HG03060 (cell line): Measurements from ENCODE around the gene RNF220.

Experiments
- ATAC-seq: cut with Tn5 transposase; IDR thresholded peaks from one replicate; pipeline ENCODE4 v1.9.1; 2021; ENCODE audit warnings: low read depth, moderate number of reproducible peaks; ENCODE audit not compliant: unreplicated experiment

Gene RNF220

DNA sequence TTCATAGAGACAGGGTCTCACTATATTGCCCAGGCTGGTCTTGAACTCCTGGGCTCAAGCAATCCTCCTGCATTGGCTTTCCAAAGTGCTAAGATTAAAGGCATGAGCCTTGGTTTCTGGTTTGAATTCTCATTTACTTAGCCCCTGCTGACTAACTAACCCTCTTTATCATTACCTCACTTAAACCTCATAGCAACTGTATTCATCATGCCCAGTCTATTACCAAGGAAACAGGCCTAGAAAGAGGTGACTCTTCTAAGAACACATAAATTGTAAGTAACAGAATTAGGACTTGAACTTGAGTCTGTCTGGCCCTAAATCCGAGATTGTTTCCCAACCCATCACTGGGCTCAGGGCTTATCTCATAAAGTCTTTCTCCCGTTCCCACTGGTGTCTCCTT, 225.1 kb downstream of the RNF220 start:
- no peak for ATAC-seq

DNA sequence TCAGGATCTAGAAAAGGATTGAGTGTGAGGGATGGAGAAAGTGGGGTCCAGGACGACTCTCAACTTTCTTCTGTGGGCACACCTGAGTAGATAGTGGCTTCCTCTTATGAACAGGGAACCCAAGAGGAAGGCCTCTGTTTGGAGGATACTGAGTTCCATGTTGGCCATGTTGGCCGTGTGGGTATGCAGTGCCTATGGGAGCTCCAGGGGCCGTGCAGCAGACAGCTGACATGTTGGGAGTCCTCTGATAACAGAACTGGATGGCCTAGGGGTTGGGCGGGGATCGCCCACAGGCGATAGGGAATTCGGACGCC, 226.2 kb downstream of the RNF220 start:
- no peak for ATAC-seq

DNA sequence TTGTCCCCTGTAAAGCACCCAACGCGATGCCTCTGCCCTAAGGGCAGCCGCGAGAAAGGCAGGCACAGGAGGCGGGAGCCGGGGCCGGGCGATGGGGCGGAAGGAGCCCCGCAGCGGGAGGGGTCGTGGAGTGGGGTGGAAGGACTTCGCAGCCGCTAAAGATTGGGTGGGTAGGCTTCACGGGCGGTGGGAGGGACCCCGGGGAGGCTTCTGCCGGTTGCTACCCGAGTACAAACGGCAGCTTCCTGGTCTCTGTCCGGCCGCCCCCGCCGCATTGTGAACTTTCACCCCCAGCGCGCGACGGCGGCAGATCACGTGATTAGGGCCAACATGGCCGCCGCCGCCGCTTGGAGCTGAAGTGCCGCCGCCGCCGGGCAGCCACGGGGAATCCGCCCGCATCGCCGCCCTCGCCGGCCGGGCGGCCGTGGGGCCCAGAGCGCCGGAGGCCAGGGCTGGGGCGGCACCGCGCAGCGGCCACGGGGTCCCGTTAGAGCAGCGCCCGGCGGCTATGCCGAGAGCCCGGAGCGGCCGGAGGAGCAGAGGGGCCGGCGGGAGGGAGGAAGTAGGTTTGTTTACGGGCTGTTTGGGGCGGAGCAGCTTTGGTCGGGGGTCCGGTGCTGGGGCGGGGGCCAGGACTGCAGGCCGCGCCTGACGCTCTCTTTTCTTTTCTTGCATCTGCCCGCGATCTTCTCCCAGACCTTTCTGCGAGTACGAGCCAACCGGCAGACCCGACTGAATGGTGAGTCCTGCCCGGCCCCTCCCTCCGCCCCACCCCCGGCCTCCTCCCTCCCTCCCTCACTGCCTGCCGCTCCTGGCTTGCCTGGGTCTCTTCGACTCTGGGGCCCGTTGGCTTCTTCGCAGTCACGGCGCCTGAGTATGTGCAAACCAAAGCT, 226.8 kb downstream of the RNF220 start:
- no peak for ATAC-seq

DNA sequence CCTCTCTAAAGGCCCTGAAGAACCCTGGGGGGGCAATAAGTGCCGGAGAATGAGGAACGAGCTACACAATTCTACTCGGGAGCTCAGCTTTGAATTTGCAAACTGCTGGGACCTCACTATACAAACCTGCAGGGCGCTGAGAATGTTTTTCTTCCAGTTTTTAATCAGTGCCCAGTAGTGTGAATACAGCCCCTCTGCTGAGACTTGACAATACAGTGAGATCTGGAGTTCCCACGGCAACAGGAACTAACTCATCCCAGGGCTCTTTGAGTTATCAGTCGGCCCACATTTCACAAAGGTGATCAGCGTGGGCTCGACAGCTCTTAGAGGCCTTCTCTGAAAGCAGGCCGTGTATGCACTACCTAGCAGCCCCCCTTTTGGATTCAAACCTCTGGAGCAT, 227.5 kb downstream of the RNF220 start:
- no peak for ATAC-seq

DNA sequence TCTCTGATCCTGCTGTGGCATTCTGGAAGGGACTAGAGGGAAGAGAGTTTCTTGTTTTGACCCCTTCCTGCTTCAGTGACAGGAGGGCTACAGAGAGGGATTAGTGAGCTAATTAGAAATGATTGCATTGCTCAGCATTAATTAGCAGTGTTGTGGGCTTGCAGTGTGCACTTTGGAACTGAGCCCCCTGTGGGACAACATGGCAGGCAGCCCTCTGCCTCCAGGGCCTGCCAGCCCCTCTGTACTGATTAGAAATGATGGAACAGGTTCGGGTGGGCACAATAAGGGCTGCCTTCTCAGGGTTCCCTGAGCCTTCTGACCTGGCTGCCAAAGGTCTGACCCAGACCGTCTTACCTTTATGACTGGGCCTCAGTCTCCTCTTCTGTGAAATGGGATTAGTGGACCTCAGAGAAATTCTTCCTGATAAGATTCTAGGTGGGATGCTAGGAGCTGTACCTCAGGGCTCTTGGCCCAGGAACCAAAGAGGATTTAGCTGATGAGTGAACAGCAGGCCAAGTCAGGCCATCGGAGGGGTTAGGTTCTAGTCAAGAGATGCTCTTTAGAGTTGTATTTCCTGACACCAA, 229.6 kb downstream of the RNF220 start:
- no peak for ATAC-seq

DNA sequence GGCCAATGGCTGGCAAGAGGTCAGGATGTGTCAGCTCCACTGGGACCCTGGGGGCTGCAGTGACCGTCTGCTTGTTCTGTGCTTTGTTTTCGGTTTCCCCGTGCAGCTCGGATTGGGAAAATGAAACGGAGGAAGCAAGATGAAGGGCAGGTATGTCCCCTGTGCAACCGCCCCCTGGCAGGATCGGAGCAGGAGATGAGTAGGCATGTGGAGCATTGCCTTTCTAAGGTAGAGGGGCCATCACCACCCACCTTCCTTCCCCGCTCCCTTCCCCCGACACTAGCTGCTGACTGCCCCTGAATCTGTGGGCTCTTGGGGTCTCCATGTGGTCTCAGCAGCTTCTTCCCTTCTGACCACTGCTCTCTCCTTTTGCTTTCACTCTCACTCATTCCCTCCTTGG, 230.4 kb downstream of the RNF220 start:
- no peak for ATAC-seq

DNA sequence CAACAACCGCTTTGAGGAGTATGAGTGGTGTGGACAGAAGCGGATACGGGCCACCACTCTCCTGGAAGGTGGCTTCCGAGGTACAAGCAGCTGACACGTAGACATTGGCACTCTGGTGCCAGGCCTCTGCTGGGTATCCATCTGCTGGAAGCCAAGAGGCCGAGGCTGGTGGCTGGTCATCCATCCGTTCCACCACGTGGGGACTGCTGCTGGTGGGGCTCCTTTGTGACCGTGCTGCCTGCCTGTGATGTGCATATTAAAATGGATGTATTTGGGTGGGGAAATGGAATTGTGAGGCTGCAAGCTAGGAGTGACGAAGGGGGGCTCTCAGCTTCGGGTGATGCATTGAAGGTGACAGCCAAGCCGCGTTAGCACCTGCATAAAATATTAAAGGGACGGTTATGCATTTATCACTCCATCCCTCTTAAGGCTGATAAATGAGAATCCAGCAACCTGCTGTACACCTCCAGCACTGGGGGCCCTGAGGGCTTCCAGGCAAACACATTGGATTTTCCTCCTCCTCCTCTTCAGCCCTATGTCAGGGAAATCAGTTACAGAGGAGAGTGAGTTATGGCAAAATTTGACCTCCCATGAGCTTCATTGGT, 231.1 kb downstream of the RNF220 start:
- no peak for ATAC-seq

DNA sequence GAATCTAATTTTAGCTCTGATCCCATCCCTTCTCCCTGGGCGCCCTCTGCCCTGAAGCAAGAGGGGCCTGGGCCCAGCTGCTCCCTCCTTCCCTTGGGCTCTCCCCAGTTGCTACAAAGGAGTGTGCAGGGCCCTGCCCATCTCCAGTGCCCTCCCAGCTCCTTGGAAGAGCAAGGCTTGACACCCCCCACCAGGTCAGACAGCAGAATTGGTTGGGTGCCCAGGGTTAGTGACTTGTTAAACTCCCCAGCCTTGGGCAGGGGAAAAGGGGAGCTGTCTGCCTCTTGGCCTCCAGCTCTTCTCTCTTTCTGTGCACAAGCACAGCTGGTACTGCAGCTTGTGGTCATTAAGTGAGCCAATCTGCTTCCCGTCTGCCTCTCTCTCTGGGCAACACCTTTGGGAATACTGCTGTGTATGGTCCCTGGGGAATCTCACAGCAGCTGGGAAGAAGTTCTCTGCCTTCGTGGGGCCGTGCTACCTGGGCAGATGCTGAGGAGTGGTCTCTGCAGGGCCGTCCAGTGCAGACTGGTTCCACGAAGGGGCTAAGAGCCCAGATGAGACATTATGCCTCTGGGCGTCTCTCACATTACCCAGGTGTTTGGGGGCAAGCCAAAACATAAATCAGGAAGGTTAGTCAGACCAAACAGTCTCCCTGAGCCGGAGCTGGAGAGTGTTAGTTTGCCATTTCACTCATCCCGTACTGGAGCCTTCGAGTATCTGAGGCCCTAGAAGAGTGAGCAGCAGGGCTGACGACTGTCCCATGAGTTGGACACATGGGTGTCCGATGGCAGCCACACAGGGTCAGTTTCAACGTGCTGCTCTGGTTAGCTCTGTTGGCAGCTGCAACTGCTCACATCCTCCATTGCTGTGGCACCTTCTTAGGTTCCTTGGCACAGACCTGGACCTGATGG, 231.9 kb downstream of the RNF220 start:
- no peak for ATAC-seq

DNA sequence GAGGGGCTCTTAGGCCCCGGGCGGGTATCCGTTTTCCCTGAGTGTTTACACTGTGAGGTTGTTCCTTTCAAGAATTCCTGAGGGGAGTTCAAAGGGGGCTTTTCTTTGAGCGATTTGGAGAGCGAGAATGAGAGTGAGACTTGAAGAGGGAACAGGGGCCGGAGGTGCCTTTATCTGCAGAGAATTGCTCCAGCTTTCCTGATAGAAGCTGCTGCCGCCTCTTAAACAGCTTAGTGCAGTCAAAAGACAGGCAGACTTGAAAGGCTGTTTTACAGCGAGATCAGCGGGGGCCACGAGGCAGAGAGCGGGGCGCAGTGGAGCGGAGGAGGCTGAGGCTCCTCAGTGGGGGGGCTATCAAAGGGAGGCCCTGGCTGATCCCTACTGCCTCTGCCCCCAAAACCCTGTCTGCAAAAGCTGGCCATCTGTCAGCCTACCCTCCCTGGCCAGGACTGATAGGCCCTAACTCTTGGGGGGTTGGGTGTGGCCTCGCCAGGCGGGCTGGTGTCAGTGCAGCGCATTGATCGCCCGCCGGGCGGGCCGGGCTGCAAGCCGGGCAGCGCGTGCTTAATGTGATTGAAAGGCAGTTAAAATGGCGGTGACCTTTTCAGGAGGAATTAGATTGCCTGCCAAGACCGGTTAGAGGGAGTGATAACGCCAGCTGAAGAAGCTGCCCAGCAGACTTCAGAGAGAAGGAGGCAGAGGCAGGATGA, 232.8 kb downstream of the RNF220 start:
- no peak for ATAC-seq

DNA sequence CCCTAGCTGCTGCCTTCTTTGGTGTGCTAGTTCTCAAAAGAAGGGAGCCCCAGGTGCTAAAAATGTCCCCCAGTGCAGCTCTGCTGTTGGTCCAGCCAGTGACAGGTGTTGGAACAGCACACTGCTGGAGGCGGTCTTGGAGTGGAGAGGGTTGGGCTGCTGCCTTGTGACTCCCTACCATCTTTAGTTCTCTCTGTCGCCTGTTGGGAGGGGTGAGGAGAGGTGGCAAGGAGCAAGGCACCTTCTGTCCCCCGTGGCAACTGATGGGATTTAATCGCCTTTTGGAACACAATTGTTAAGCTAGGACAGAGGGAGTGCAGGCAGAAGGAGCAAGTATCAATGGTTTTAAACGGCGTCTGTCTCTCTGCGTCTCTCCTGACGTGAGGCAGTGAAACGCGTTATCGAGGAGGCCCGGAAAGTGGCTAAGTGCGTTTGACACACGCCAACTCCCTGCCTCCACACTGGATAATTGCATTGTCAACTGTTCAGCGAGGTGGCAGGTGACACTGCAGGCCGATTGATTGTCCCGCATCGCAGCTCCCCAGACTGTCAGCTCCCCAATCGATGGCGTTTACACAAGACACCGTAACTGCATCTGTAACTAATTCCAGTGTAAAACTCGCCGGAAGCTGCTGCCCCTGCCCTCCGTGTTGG, 235.3 kb downstream of the RNF220 start:
- no peak for ATAC-seq

DNA sequence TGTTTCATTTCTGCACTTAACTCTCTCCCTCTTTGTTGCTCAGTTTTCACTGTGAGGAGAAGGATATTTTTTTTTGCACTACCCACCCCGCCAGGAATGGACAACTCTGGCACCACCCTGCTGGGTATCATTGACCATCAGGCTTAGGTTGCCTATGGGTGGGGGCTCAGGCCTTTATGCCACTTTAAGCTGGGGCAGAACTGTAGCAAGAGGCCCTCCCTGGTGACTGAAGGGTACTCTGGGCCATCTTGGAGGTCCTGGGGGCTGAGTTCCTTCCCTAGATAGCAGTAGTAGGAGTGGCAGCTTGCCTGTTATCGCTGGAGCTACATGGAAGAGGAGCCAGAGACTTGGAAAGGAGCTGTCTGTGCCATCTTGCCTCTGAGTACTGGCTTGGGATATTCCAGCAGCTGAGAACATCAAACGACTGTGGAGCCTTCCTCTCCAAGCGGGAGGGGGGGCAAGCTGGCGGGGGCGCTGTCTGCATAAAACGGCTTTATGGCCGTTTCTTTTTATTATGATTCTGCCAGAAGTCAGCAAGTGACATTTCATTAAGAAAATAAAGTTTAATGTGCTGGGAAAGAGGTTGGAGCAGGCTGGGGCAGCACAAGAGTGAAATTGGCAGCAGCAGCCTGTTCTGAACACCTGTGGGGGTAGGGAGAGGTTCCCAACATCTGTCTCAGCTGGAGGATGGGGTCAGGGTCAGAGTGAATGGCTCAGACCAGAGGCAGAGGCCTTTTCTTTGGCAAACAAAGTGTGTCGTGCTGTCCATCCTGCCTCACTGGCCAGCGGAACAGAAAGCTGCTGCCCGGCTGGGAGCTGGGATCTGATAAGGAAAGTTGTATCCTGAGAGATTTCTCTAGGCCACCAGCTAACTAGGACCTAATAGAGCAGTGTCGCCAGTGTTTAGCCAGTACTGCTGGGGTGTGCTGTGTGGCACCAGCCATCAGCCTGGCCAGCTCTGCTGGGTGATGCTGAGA, 236.4 kb downstream of the RNF220 start:
- ATAC-seq: no peak

DNA sequence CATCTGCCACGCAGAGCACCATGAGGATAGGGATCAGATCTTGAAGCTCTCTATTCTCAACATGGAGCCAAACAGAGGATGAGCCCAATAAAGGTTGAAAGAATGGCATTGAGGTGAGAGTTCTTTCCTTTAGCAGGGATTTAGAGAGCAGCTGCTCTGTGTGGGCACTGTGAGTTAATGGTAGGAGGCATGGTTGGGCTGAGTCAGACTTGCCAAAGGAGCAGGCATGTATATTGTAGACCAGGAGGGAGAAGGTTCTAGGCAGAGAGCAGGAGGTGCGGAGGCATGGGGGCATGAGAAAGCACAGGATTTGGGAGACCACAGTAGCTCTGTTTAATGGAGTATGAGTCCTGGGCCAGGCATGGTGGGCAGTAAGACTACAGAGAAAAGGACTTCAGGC, 237.2 kb downstream of the RNF220 start:
- no peak for ATAC-seq

DNA sequence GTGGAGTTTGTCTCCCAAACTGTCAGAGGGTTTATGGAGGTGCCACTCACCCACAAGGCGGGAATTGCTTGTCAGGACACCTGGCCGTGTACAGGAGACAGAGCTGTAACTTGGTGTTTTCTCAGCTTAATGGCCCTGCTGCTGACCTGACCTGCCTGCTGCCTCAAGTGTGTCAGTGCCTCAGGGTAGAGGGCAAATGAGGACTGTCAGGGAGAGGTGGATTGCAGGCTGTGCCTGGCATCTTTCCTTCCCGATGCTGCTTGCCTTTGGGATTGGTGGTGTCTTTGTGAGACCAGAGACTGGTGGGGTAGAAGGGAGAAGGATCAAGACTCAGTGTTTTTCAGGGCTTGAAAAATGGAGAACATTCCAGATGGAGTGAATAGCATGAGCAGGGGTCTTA, 237.9 kb downstream of the RNF220 start:
- ATAC-seq: no peak

DNA sequence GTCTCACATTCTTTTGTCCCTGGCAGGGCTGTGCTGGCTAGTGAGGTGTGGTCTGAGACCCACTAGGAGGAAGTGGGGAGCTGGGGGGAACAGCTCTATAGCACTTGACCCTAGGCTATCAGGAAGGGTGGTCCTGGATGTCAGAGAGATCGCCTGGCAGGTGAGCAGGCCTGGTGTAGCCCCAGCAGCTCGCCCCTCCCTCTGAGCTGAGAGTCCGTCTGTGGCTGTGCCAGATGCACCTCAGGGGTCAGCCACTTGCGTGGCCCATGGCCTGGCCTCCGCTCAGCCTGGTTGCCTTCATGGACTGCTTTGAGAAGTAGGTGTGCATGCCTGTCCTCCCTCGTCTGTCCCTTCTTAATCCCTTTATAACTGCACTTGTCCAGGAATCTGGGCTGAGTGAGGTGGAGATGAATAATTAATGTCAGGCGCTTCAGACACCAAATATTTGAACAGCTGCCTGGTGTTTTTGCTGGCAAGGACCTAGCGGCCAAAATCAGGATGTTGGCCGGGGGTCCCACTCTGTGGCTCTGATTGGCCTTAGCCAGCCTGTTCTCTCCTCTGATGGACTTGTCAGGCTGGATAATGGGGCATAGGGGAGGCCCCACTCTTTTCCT, 238.8 kb downstream of the RNF220 start:
- ATAC-seq: no peak

DNA sequence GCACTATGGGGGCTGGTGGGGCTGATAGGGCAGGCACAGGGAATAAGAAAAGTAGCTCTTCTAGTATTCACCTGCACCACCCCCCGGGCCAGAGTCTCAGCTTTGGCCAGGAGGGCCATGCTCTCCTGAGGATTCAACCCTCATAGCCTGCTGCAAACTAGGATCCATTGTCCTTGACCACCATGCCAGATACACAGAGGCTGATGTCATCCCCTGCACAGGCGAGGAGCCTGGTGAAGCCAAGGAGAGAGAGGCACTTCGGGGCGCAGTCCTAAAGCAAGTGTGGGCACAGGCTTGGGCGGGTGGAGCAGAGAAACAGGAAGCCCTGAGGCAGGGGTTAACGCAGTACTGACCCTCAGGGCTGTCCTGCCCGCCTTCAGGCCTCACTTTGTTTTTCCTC, 239.8 kb downstream of the RNF220 start:
- ATAC-seq: no peak

DNA sequence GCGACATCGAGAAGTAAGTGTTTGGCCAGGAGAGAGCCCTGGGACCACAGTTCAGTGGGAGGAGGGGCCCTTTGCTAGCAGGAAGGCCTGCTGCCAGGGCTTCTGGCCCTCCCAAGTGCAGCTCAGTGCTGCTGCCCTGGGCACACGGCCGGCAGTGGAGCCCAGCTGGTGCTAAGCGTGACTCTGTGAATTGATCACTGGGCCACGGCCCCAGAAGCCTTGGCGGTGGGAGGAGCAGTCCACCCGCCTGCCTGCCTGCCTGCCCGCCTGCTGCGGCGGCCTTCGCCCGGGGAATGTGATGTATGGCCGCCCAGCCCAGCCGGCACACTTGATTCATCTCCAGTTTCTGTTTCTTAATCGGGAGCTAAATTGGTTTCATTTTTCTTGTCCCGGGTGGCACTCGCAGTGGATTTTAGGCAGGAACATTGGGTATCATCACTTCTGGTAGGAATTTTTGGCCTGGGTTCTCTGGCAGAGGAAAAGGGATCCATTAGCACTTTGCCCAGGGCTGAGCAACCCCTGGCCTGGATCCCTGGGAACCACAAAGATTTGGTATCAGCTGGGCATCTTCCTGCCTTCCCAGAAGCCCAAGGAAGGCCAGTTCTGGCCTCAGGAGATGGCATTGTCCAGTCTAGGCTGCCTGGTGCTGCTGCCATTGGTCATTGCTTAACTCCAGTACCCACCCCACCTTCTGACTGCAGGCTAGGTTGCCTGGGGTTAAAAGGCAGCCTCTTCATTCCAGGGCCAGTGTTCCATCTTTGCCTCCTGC, 240.6 kb downstream of the RNF220 start:
- ATAC-seq: no peak

DNA sequence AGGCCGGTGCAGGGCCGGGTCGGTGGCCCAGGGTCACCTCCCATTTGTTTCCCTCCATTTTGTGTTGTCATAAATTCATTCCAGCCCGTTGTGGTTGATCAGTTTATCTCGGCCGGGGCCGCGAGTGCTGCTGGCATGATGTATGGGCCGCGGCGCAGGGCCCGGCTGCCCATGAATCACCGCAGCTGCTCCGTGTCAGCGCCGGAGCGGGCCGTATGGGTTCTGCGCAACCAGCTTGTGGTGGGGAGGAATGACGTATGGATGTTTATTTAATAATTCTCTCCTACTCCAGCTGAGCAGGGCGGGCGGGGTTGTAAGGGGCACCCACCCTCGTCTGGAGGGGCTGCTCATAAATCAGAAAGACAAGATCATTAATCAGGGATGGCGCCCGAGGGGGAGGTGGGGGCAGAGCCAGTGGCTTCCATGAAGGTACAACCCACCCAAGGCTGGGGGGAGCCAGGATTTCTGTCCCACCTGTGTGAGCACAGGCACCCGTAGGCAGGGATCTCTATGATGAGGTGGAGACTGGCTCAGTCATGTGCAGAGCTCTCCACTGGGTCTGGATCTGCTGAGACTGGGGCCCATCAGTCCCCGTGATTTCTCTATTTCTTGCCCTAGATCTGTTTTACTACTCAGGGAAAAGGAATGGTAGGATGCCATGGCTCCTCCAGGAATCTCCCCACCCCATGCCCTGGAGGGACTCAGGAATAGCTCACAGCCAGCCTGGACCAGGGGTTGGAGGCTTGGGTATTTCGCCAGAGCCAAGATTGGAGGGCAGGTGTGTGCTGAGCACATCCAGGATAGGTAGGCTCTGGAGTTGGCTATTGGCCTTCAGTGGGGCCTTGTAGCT, 241.4 kb downstream of the RNF220 start:
- ATAC-seq: no peak
